Muscle layer of duodenum (tissue), 2 donors: Measurements from ENCODE around the gene SMTNL2.

ENCODE experiments used
- H3K27ac ChIP-seq: one replicate; pipeline ENCODE4 v1.7.0; 2013; ENCODE audit warnings: mild to moderate bottlenecking, low read length
- H3K27me3 ChIP-seq: one replicate; pipeline ENCODE4 v1.7.0; 2013; ENCODE audit warnings: low read depth, mild to moderate bottlenecking, control low read depth, low read length
- H3K36me3 ChIP-seq, 2 donors: one replicate each; pipeline ENCODE4 v1.7.0; 2013; ENCODE audit warnings: low read length in 2 of 2, control low read depth in 1 of 2, mild to moderate bottlenecking in 1 of 2; ENCODE audit not compliant: insufficient read depth in 2 of 2, control insufficient read depth in 1 of 2
- H3K4me1 ChIP-seq, 2 donors: one replicate each; pipeline ENCODE4 v1.7.0; 2013; ENCODE audit warnings: low read length in 2 of 2, mild to moderate bottlenecking in 2 of 2, control low read depth in 1 of 2, moderate library complexity in 1 of 2; ENCODE audit not compliant: insufficient read depth in 2 of 2, control insufficient read depth in 1 of 2
- H3K4me3 ChIP-seq, 2 donors: one replicate each; pipeline ENCODE4 v1.7.0; 2013; ENCODE audit warnings: low read length in 2 of 2, low read depth in 1 of 2, mild to moderate bottlenecking in 1 of 2
- H3K9me3 ChIP-seq, 2 donors: one replicate each; pipeline ENCODE4 v1.7.0; 2013; ENCODE audit warnings: low read length in 2 of 2, control low read depth in 1 of 2, mild to moderate bottlenecking in 1 of 2; ENCODE audit not compliant: control insufficient read depth in 1 of 2
- donor health status: healthy.

SMTNL2 gene

GRCh38 chr17:4540224-4540651 lies 44.1 kb upstream of the SMTNL2 start:
- H3K36me3 ChIP-seq: peaks cover 16 to 64% of the 10 kb centered on the region in 2 donors
- no peak overlapping the region for H3K4me3 ChIP-seq

GRCh38 chr17:4540687-4541327 lies 43.5 kb upstream of the SMTNL2 start:
- Histone ChIP-seq H3K4me3 (no peak overlapping the region), H3K27ac (no peak overlapping the region), H3K36me3 (peaks cover 16 to 70% of the 10 kb centered on the region in 2 donors), H3K9me3 (no peaks in the 10 kb centered on the region), H3K4me1 (peaks cover 0 to 38% of the 10 kb centered on the region in 2 donors), H3K27me3 (no peaks in the 10 kb centered on the region)

More at GRCh38 chr17:4540224-4540651, 44.1 kb upstream of the SMTNL2 start:
- H3K9me3 ChIP-seq: no peaks in the 10 kb centered on the region
- H3K27ac ChIP-seq: no peak overlapping the region
- no peaks in the 10 kb centered on the region for H3K27me3 ChIP-seq
- peaks cover 0 to 38% of the 10 kb centered on the region in 2 donors for H3K4me1 ChIP-seq

GRCh38 chr17:4541328-4542002 lies 42.9 kb upstream of the SMTNL2 start:
- H3K36me3 ChIP-seq: peaks cover 16 to 76% of the 10 kb centered on the region in 2 donors
- H3K4me1 ChIP-seq: peaks cover 0 to 34% of the 10 kb centered on the region in 2 donors
- no peaks in the 10 kb centered on the region for H3K9me3 ChIP-seq
- H3K4me3 ChIP-seq: no peak overlapping the region
- no peak overlapping the region for H3K27ac ChIP-seq
- no peaks in the 10 kb centered on the region for H3K27me3 ChIP-seq

DNA sequence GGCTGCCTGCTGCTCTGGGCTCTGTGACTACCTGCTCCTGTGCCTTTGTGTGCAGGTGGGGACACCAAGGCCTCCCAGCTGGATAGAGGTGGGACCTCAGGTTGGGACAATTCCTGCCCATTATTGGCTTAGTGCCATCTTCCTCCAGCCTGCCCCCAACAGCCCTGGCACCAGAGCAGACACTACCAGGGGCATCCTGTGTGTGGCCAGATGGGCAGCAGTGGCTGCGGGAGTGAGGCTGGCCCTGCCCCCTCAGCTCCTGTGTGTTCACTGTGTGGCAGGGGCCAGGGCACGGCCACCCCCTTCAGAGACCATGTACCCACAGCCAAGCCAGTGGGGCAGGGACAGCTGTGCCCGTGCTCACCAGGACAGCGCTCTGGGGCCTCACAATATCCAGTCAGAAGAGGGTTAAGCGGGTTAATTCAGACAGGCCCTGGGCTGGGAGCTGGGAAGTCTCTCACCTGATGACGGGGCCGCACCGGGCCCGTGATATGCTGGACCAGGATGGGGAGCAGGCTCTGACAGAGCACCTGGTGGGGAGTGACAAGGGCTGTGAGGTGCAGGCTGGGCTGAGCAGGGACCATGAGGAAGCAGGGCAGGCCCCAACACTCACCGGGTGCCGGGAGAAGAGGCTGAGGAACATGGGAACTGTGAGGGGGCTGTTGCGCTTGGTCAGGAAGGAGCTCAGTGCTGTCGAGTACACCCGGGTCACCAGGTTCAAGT lies 42.2 kb upstream of the SMTNL2 start:
- Histone ChIP-seq H3K36me3 (peaks cover 16 to 83% of the 10 kb centered on the region in 2 donors), H3K4me3 (no peak overlapping the region), H3K27ac (no peak overlapping the region), H3K9me3 (no peaks in the 10 kb centered on the region), H3K27me3 (no peaks in the 10 kb centered on the region), H3K4me1 (peaks cover 0 to 27% of the 10 kb centered on the region in 2 donors)

DNA sequence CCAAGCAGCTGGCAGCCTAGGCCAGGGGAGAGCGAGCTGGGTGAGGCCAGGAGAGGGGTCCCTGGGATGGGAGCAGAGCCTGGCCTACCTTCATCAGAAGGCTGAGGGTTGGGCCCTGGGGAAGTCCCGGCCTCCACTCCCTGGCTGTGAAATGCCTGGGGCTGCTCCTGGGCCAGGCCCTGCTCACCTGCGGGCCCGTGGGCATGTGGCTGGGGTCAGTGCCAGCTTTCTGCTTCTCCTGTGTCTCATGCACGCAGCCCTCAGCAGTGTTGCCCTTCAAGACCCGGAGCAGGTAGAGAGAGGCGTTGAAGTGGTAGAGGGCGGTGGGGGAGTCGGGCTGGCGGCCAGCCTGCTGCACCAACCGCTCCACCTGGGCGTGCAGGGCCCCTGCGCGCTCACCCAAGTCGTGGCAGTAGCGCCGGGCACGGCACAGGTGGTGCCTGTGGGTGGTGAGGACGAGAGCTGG lies 41.6 kb upstream of the SMTNL2 start:
- Histone ChIP-seq H3K36me3 (peaks cover 21 to 89% of the 10 kb centered on the region in 2 donors), H3K4me1 (peaks cover 0 to 21% of the 10 kb centered on the region in 2 donors), H3K27ac (no peak overlapping the region), H3K4me3 (no peak overlapping the region), H3K27me3 (no peaks in the 10 kb centered on the region), H3K9me3 (no peaks in the 10 kb centered on the region)

- Histone ChIP-seq H3K4me1 (peaks cover 0 to 12% of the 10 kb centered on the region in 2 donors), H3K36me3 (peaks cover 30 to 92% of the 10 kb centered on the region in 2 donors), H3K27ac (no peak overlapping the region), H3K9me3 (no peaks in the 10 kb centered on the region), H3K4me3 (no peak overlapping the region), H3K27me3 (no peaks in the 10 kb centered on the region)
Observed at GRCh38 chr17:4543557-4544026, 40.7 kb upstream of the SMTNL2 start.

- Histone ChIP-seq H3K27me3 (no peaks in the 10 kb centered on the region), H3K36me3 (peaks cover 30 to 94% of the 10 kb centered on the region in 2 donors), H3K4me3 (no peak overlapping the region), H3K27ac (no peak overlapping the region), H3K9me3 (no peaks in the 10 kb centered on the region), H3K4me1 (peaks cover 0 to 11% of the 10 kb centered on the region in 2 donors)
Observed at GRCh38 chr17:4544135-4544950, 40.0 kb upstream of the SMTNL2 start.

- H3K4me3 ChIP-seq: no peak overlapping the region
Observed at GRCh38 chr17:4544951-4545216, 39.4 kb upstream of the SMTNL2 start.

GRCh38 chr17:4545217-4545951 lies 38.9 kb upstream of the SMTNL2 start:
- H3K27ac ChIP-seq: no peak overlapping the region
- H3K27me3 ChIP-seq: no peaks in the 10 kb centered on the region
- H3K9me3 ChIP-seq: no peaks in the 10 kb centered on the region
- H3K4me3 ChIP-seq: no peak overlapping the region
- H3K36me3 ChIP-seq: peaks cover 33 to 92% of the 10 kb centered on the region in 2 donors
- peaks cover 0 to 11% of the 10 kb centered on the region in 2 donors for H3K4me1 ChIP-seq

More at GRCh38 chr17:4544951-4545216, 39.4 kb upstream of the SMTNL2 start:
- Histone ChIP-seq H3K27me3 (no peaks in the 10 kb centered on the region), H3K27ac (no peak overlapping the region), H3K36me3 (peaks cover 33 to 92% of the 10 kb centered on the region in 2 donors), H3K4me1 (peaks cover 0 to 11% of the 10 kb centered on the region in 2 donors), H3K9me3 (no peaks in the 10 kb centered on the region)

- H3K4me3 ChIP-seq: no peak overlapping the region
- no peak overlapping the region for H3K27ac ChIP-seq
- H3K36me3 ChIP-seq: peaks cover 40 to 83% of the 10 kb centered on the region in 2 donors
Observed at GRCh38 chr17:4547118-4547906, 37.0 kb upstream of the SMTNL2 start.

More at GRCh38 chr17:4547118-4547906, 37.0 kb upstream of the SMTNL2 start:
- no peaks in the 10 kb centered on the region for H3K4me1 ChIP-seq
- H3K9me3 ChIP-seq: no peaks in the 10 kb centered on the region
- no peaks in the 10 kb centered on the region for H3K27me3 ChIP-seq
